IPS-20b (cell line): ENCODE results near the gene MYO10.

Experiments
- H3K27ac ChIP-seq: one replicate; pipeline ENCODE4 v1.5.1; 2013; ENCODE audit warnings: low read length
- H3K27me3 ChIP-seq: 2 replicates; pipeline ENCODE4 v1.6.1; 2013; ENCODE audit warnings: mild to moderate bottlenecking, low read length, inconsistent platforms; ENCODE audit not compliant: insufficient read depth
- H3K36me3 ChIP-seq: 2 replicates; pipeline ENCODE4 v1.6.1; 2013; ENCODE audit warnings: low read depth, mild to moderate bottlenecking, inconsistent platforms, low read length, moderate library complexity; ENCODE audit not compliant: insufficient read depth
- H3K4me1 ChIP-seq: 2 replicates; pipeline ENCODE4 v1.6.1; 2013; ENCODE audit warnings: mild to moderate bottlenecking, control low read depth, inconsistent platforms, low read length, moderate library complexity; ENCODE audit not compliant: insufficient read depth
- H3K4me3 ChIP-seq: 2 replicates; pipeline ENCODE4 v1.5.1; 2013; ENCODE audit warnings: mild to moderate bottlenecking, low read length, inconsistent platforms
- H3K9ac ChIP-seq: 2 replicates; pipeline ENCODE4 v1.6.1; 2013; ENCODE audit warnings: low read depth, mild to moderate bottlenecking, inconsistent platforms, low read length, moderate library complexity
- H3K9me3 ChIP-seq: 2 replicates; pipeline ENCODE4 v1.6.1; 2013; ENCODE audit warnings: mild to moderate bottlenecking, low read depth, low read length, inconsistent platforms; ENCODE audit not compliant: insufficient read depth

Gene MYO10

GRCh38 chr5:16965581-16965980, 29.5 kb upstream of the MYO10 start:
- Histone ChIP-seq H3K27me3 (no peaks in the 10 kb centered on the region), H3K27ac (no peak overlapping the region), H3K9me3 (no peaks in the 10 kb centered on the region), H3K4me1 (no peaks in the 10 kb centered on the region), H3K36me3 (no peaks in the 10 kb centered on the region), H3K9ac (no peak overlapping the region), H3K4me3 (no peak overlapping the region)

GRCh38 chr5:16963821-16964220, 27.7 kb upstream of the MYO10 start:
- Histone ChIP-seq H3K4me3 (no peak overlapping the region), H3K27me3 (no peaks in the 10 kb centered on the region), H3K27ac (no peak overlapping the region), H3K9ac (no peak overlapping the region), H3K9me3 (no peaks in the 10 kb centered on the region), H3K36me3 (no peaks in the 10 kb centered on the region), H3K4me1 (no peaks in the 10 kb centered on the region)

- no peaks in the 10 kb centered on the region for H3K36me3 ChIP-seq
- no peak overlapping the region for H3K4me3 ChIP-seq
- no peaks in the 10 kb centered on the region for H3K9me3 ChIP-seq
- H3K27ac ChIP-seq, result no peak overlapping the region
- H3K4me1 ChIP-seq, result no peaks in the 10 kb centered on the region
- H3K9ac ChIP-seq, result no peak overlapping the region
- no peaks in the 10 kb centered on the region for H3K27me3 ChIP-seq
Measured at GRCh38 chr5:16961131-16961530, 25.0 kb upstream of the MYO10 start.

- H3K9ac ChIP-seq, result no peak overlapping the region
- H3K27me3 ChIP-seq, result no peaks in the 10 kb centered on the region
- no peaks in the 10 kb centered on the region for H3K4me1 ChIP-seq
- no peaks in the 10 kb centered on the region for H3K36me3 ChIP-seq
- no peak overlapping the region for H3K4me3 ChIP-seq
- H3K27ac ChIP-seq, result no peak overlapping the region
- no peaks in the 10 kb centered on the region for H3K9me3 ChIP-seq
Measured at GRCh38 chr5:16957304-16958196, 21.5 kb upstream of the MYO10 start.

- no peaks in the 10 kb centered on the region for H3K36me3 ChIP-seq
- H3K4me3 ChIP-seq, result no peak overlapping the region
- no peak overlapping the region for H3K9ac ChIP-seq
- no peak overlapping the region for H3K27ac ChIP-seq
- no peaks in the 10 kb centered on the region for H3K9me3 ChIP-seq
- H3K27me3 ChIP-seq, result no peaks in the 10 kb centered on the region
- no peaks in the 10 kb centered on the region for H3K4me1 ChIP-seq
Measured at GRCh38 chr5:16953729-16954128, 17.6 kb upstream of the MYO10 start.

GRCh38 chr5:16952968-16953671, 17.0 kb upstream of the MYO10 start:
- Histone ChIP-seq H3K4me3 (no peak overlapping the region), H3K27ac (no peak overlapping the region), H3K9me3 (no peaks in the 10 kb centered on the region), H3K36me3 (no peaks in the 10 kb centered on the region), H3K9ac (no peak overlapping the region), H3K27me3 (no peaks in the 10 kb centered on the region), H3K4me1 (no peaks in the 10 kb centered on the region)

- no peak overlapping the region for H3K27ac ChIP-seq
- H3K27me3 ChIP-seq, result no peaks in the 10 kb centered on the region
- H3K36me3 ChIP-seq, result no peaks in the 10 kb centered on the region
- no peak overlapping the region for H3K4me3 ChIP-seq
- H3K9ac ChIP-seq, result no peak overlapping the region
- H3K9me3 ChIP-seq, result no peaks in the 10 kb centered on the region; the same call in 1 of the 2 replicates
- H3K4me1 ChIP-seq, result no peaks in the 10 kb centered on the region
Measured at GRCh38 chr5:16946725-16947124, 10.6 kb upstream of the MYO10 start.

GRCh38 chr5:16944816-16945562, 8.9 kb upstream of the MYO10 start:
- no peak overlapping the region for H3K9ac ChIP-seq
- H3K27ac ChIP-seq, result no peak overlapping the region
- H3K36me3 ChIP-seq, result no peaks in the 10 kb centered on the region
- no peaks in the 10 kb centered on the region for H3K27me3 ChIP-seq
- H3K4me3 ChIP-seq, result no peak overlapping the region
- no peaks in the 10 kb centered on the region for H3K4me1 ChIP-seq
- no peaks in the 10 kb centered on the region; the same call in 1 of the 2 replicates for H3K9me3 ChIP-seq

GRCh38 chr5:16943846-16944678, 8.0 kb upstream of the MYO10 start:
- H3K4me3 ChIP-seq, result no peak overlapping the region
- no peaks in the 10 kb centered on the region for H3K36me3 ChIP-seq
- H3K9me3 ChIP-seq, result no peaks in the 10 kb centered on the region; the same call in 1 of the 2 replicates
- no peaks in the 10 kb centered on the region for H3K4me1 ChIP-seq
- no peak overlapping the region for H3K9ac ChIP-seq
- H3K27me3 ChIP-seq, result peaks cover 9% of the 10 kb centered on the region; the same call in 1 of the 2 replicates
- H3K27ac ChIP-seq, result no peak overlapping the region

GRCh38 chr5:16937503-16938161, 1.5 kb upstream of the MYO10 start:
- Histone ChIP-seq H3K27me3 (peaks cover 63% of the 10 kb centered on the region), H3K9me3 (no peaks in the 10 kb centered on the region), H3K4me1 (peaks cover 19% of the 10 kb centered on the region), H3K36me3 (no peaks in the 10 kb centered on the region), H3K9ac (no peak overlapping the region), H3K27ac (no peak overlapping the region), H3K4me3 (peak overlapping the region; percentile 75; the same call in 1 of the 2 replicates)
